Measurements from ENCODE around the gene VAV3.
"Not testable (repeated sequence)": the region's sequence is repeated elsewhere in the genome, so short reads cannot be mapped to it uniquely, and the experiment has no call there.

Gene VAV3

GRCh38 chr1:107786203-107786845, 178.7 kb downstream of the VAV3 start:
- DNase-seq: no peak

- DNase-seq: no peak
These were observed 179.3 kb downstream of the VAV3 start for GRCh38 chr1:107785496-107786202.

GRCh38 chr1:107782217-107782845, 182.6 kb downstream of the VAV3 start:
- DNase-seq: peak; percentile 70

- no peak for DNase-seq
These were observed 183.7 kb downstream of the VAV3 start for GRCh38 chr1:107781245-107781644.

GRCh38 chr1:107777664-107778047, 187.3 kb downstream of the VAV3 start:
- DNase-seq: no peak

GRCh38 chr1:107776900-107777663, 187.9 kb downstream of the VAV3 start:
- no peak for DNase-seq

GRCh38 chr1:107771377-107771776, 193.6 kb downstream of the VAV3 start:
- no peak for DNase-seq

GRCh38 chr1:107767156-107767582, 197.8 kb downstream of the VAV3 start:
- DNase-seq: no peak

- no peak for DNase-seq
These were observed 198.4 kb downstream of the VAV3 start for GRCh38 chr1:107766533-107766932.

GRCh38 chr1:107762751-107763390, 202.1 kb downstream of the VAV3 start:
- no peak for DNase-seq

GRCh38 chr1:107760065-107760464, 204.9 kb downstream of the VAV3 start:
- DNase-seq: no peak

GRCh38 chr1:107750364-107750959, 214.5 kb downstream of the VAV3 start:
- DNase-seq: peak; percentile 58

GRCh38 chr1:107748531-107748930, 216.4 kb downstream of the VAV3 start:
- no peak for DNase-seq

- DNase-seq: no peak
These were observed 223.7 kb downstream of the VAV3 start for GRCh38 chr1:107741242-107741641.

- DNase-seq: no peak
These were observed 224.4 kb downstream of the VAV3 start for GRCh38 chr1:107740579-107740978.

GRCh38 chr1:107739651-107740050, 225.3 kb downstream of the VAV3 start:
- DNase-seq: no peak

GRCh38 chr1:107739201-107739600, 225.8 kb downstream of the VAV3 start:
- no peak for DNase-seq

- not testable (repeated sequence) for DNase-seq
These were observed 231.6 kb downstream of the VAV3 start for GRCh38 chr1:107733401-107733800.

- no peak for DNase-seq
These were observed 237.1 kb downstream of the VAV3 start for GRCh38 chr1:107727866-107728265.

GRCh38 chr1:107726860-107727259, 238.1 kb downstream of the VAV3 start:
- no peak for DNase-seq

- DNase-seq: no peak
These were observed 240.3 kb downstream of the VAV3 start for GRCh38 chr1:107724648-107725047.

GRCh38 chr1:107720210-107720609, 244.8 kb downstream of the VAV3 start:
- DNase-seq: not testable (repeated sequence)

Data from activated CD4-positive, alpha-beta T cell treated with anti-CD3 and anti-CD28 coated beads, Interleukin-2, Interleukin-6, amounts not matched to agents 100 ng/mL and 50 ng/mL, durations not matched to agents 16 hours and 8 hours (primary cell).